Sigmoid colon (tissue), 4 donors: ENCODE results near the gene CDHR5.

ENCODE experiments used
- EP300 ChIP-seq, 4 donors: sonication (generic); formaldehyde crosslinking; IDR thresholded peaks; one replicate each; pipeline ENCODE4 v1.6.1; 2017; ENCODE audit warnings: antibody characterized with exemption in 4 of 4
- POLR2A ChIP-seq, 2 donors: fragments of 450-650 bp; IDR thresholded peaks; one replicate each; pipeline ENCODE4 v1.6.1; 2016; ENCODE audit warnings: antibody characterized with exemption in 2 of 2, mild to moderate bottlenecking in 2 of 2, moderate library complexity in 2 of 2
- TF ChIP-seq, protein P1 (sequence below), 4 experiments: fragments of 450-650 bp in 3 of 4; fragments of 200-600 bp in 1 of 4; IDR thresholded peaks; one replicate each; pipeline ENCODE4 v1.5.1; 2016 to 2019; ENCODE audit warnings: antibody characterized with exemption in 4 of 4, mild to moderate bottlenecking in 3 of 4, moderate library complexity in 2 of 4

DNA sequence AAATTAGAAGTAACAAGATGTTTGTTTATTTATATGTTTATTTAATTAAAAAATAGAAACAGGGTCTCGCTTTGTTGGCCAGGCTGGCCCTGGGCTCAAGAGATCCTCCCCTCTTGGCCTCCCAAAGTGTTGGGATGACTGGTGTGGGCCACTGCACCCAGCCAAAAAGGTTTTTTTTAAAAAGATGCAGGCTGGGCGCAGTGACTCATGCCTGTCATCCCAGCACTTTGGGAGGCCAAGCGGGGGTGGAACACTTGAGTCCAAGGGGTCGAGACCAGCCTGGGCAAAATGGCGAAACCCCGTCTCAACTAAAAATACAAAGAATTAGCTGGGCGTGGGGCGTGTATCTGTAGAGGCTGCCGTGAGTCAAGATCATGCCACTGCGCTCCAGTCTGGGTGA lies 25.7 kb upstream of the CDHR5 start:
- TF ChIP-seq EP300 (IDR thresholded peaks at IDR 0.05) (no peak), POLR2A (IDR thresholded peaks at IDR 0.05) (no peak)
- TF ChIP-seq, protein P1, sequence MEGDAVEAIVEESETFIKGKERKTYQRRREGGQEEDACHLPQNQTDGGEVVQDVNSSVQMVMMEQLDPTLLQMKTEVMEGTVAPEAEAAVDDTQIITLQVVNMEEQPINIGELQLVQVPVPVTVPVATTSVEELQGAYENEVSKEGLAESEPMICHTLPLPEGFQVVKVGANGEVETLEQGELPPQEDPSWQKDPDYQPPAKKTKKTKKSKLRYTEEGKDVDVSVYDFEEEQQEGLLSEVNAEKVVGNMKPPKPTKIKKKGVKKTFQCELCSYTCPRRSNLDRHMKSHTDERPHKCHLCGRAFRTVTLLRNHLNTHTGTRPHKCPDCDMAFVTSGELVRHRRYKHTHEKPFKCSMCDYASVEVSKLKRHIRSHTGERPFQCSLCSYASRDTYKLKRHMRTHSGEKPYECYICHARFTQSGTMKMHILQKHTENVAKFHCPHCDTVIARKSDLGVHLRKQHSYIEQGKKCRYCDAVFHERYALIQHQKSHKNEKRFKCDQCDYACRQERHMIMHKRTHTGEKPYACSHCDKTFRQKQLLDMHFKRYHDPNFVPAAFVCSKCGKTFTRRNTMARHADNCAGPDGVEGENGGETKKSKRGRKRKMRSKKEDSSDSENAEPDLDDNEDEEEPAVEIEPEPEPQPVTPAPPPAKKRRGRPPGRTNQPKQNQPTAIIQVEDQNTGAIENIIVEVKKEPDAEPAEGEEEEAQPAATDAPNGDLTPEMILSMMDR (IDR thresholded peaks at IDR 0.05), result no peak
